A549 (cell line): ENCODE data around the gene LSM10.

Source experiments
- CBX2 ChIP-seq: fragments of 200-600 bp; sonication (generic); IDR thresholded peaks from 2 replicates; pipeline ENCODE4 v1.6.1; 2016; ENCODE audit warnings: low read depth, mild to moderate bottlenecking, borderline replicate concordance
- CEBPB ChIP-seq, 2 experiments: fragments of >200 bp in 1 of 2; sonication (Bioruptor Twin) in 1 of 2; formaldehyde crosslinking in 1 of 2; IDR thresholded peaks; 2 replicates each; pipeline ENCODE4 v1.6.1; 2012 to 2016
- CHD2 ChIP-seq: fragments of 150-350 bp; IDR thresholded peaks from 2 replicates; pipeline ENCODE4 v1.6.1; 2014; ENCODE audit warnings: low read length; ENCODE audit not compliant: partially characterized antibody
- CHD4 ChIP-seq: fragments of 200-600 bp; sonication (generic); IDR thresholded peaks from 2 replicates; pipeline ENCODE4 v1.6.1; 2016; ENCODE audit warnings: antibody characterized with exemption, mild to moderate bottlenecking, borderline replicate concordance
- CTCF ChIP-seq: fragments of >200 bp; sonication (Bioruptor Twin); formaldehyde crosslinking; IDR thresholded peaks from 3 replicates; pipeline ENCODE4 v1.5.1; 2016
- EHMT2 ChIP-seq: fragments of 200-600 bp; sonication (generic); IDR thresholded peaks from 2 replicates; pipeline ENCODE4 v1.6.1; 2016; ENCODE audit warnings: antibody characterized with exemption, low read depth, mild to moderate bottlenecking, moderate library complexity
- EP300 ChIP-seq, 2 experiments: fragments of >200 bp; sonication (Bioruptor Twin); formaldehyde crosslinking; IDR thresholded peaks; 2 replicates in 1 of 2; 3 replicates in 1 of 2; pipeline ENCODE4 v1.6.1; 2016 to 2017
- HMGXB4 ChIP-seq: fragments of 250-450 bp; sonication (Bioruptor Pico); IDR thresholded peaks from 2 replicates; pipeline ENCODE4 v1.5.0; 2021; ENCODE audit warnings: mild to moderate bottlenecking, moderate library complexity, borderline replicate concordance
- HOXA7 ChIP-seq: fragments of 250-450 bp; sonication (Bioruptor Pico); IDR thresholded peaks from 2 replicates; pipeline ENCODE4 v1.5.0; 2020; ENCODE audit warnings: mild to moderate bottlenecking, moderate library complexity
- HOXB5 ChIP-seq: fragments of 250-450 bp; sonication (Bioruptor Pico); IDR thresholded peaks from 2 replicates; pipeline ENCODE4 v1.5.0; 2020; ENCODE audit warnings: mild to moderate bottlenecking, moderate library complexity
- KDM5A ChIP-seq: fragments of 200-600 bp; sonication (generic); IDR thresholded peaks from 2 replicates; pipeline ENCODE4 v1.6.1; 2016; ENCODE audit warnings: antibody characterized with exemption, mild to moderate bottlenecking
- MAX ChIP-seq: IDR thresholded peaks from 2 replicates; pipeline ENCODE4 v1.6.1; 2012
- MAZ ChIP-seq: fragments of 150-350 bp; IDR thresholded peaks from 2 replicates; pipeline ENCODE4 v1.6.1; 2014; ENCODE audit warnings: antibody characterized with exemption, low read depth, low read length, borderline replicate concordance
- SMC3 ChIP-seq: fragments of >200 bp; sonication (Bioruptor Twin); formaldehyde crosslinking; IDR thresholded peaks from 3 replicates; pipeline ENCODE4 v1.6.1; 2018; ENCODE audit warnings: inconsistent platforms

GRCh38 chr1:36398370-36398977, 766 bp upstream of the LSM10 start:
- TF ChIP-seq CBX2 (no peak), HOXA7 (CRISPR knock-in tag) (no peak), MAZ (no peak), EHMT2 (no peak), SMC3 (no peak), EP300 (IDR thresholded peaks at IDR 0.05) (no peak), MAX (no peak), CTCF (no peak), CHD2 (no peak), KDM5A (no peak), CEBPB (IDR thresholded peaks at IDR 0.05) (no peak), CHD4 (no peak), HOXB5 (CRISPR knock-in tag) (no peak), HMGXB4 (CRISPR knock-in tag) (no peak)
